GM13976 (cell line): ENCODE data around the gene COQ8B.

Source experiments
- DNase-seq: peaks from one replicate; pipeline ENCODE4 v3.0.0; 2012; ENCODE audit warnings: low spot score
- CTCF ChIP-seq: IDR thresholded peaks from 2 replicates; pipeline ENCODE4 v1.5.1; 2012; ENCODE audit warnings: borderline replicate concordance, mild to moderate bottlenecking; ENCODE audit not compliant: insufficient read depth; ENCODE audit errors: extremely low read depth, missing control alignments, control extremely low read depth
- in situ Hi-C: fragments of 300-500 bp; cut with MboI; formaldehyde crosslinking; loops from one replicate; pipeline ENCODE4 v1.12.0; 2022; ENCODE audit warnings: low sequenced_read_pairs, mixed read lengths, inconsistent platforms; ENCODE audit not compliant: unreplicated experiment

Gene COQ8B

GRCh38 chr19:40646743-40647254 is 69.9 kb downstream of the COQ8B start:
- DNase-seq: no peak
- in situ Hi-C loops: no loop called here
- TF ChIP-seq CTCF: no peak

GRCh38 chr19:40642757-40643305 is 73.9 kb downstream of the COQ8B start:
- no peak for TF ChIP-seq CTCF
- in situ Hi-C loops: no loop called here
- DNase-seq: no peak

DNA sequence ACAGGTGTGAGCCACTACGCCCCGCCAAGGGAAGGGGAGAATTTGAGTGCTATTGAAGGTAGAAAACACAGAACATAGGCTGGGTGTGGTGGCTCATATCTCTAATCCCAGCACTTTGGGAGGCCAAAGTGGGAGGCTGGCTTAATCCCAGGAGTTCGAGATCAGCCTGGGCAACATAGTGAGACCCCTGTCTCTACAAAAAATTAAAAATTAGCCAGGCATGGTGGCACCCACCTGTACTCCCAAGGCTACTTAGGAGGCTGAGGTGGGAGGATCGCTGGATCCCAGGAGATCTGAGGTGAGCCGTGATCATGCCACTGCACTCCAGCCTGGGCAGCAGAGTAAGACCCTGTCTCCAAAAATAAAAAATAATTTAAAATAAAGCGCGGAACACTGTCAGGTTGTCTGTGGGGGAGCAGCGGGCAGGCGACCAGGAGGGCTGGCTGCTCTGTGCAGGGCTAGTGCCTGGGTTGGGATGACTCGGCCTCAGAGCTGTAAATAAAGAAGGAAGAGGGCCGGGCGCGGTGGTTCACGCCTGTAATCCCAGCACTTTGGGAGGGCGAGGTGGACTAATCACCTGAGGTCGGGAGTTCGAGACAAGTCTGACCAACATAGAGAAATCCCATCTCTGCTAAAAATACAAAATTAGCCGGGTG is 74.5 kb downstream of the COQ8B start:
- in situ Hi-C loops: no loop called here
- TF ChIP-seq CTCF: no peak
- no peak for DNase-seq
